GM12878 (cell line): ENCODE data around the gene POMT1. TPM values are rescaled to one million over a fixed set of nuclear protein-coding genes. Genes with fewer than 3 reads are reported as not detected.

Experiments
- ATAC-seq: fragments of 200-7000 bp; cut with Tn5 transposase; 3 replicates; pipeline ENCODE4 v1.9.1; 2020; ENCODE audit warnings: mild to moderate bottlenecking, moderate library complexity
- BruUV-seq: library from RNA; stranded (reverse); fragments of 400-500 nt; replicated peaks from 2 replicates; lab custom pipeline; 2021; lab: Mats Ljungman, UMichigan
- CTCF ChIA-PET: fragments of 300-600 bp; sonication (Branson Sonifier 250); formaldehyde crosslinking; extraction: SDS; loops from one replicate; lab custom pipeline; 2021; ENCODE audit warnings: inconsistent platforms; lab: Yijun Ruan, JAX
- POLR2A ChIA-PET: fragments of 350-600 bp; formaldehyde crosslinking; extraction: SDS; loops from one replicate; lab custom pipeline; 2021; ENCODE audit warnings: inconsistent platforms; lab: Charles Lee
- RAD21 ChIA-PET: fragments of 300-600 bp; sonication (Branson Sonifier 250); formaldehyde crosslinking; loops from one replicate; lab custom pipeline; 2023; ENCODE audit warnings: antibody characterized with exemption; ENCODE audit not compliant: unreplicated experiment; lab: Charles Lee
- SMC1A ChIA-PET: fragments of 300-600 bp; sonication (Branson Sonifier 250); formaldehyde crosslinking; loops from one replicate; lab custom pipeline; 2023; ENCODE audit not compliant: unreplicated experiment, uncharacterized antibody; lab: Charles Lee
- DNase-seq: peaks from one replicate; pipeline ENCODE4 v3.0.0-alpha.2; 2011; ENCODE audit warnings: low read depth, low spot score
- FAIRE-seq: peaks from 3 replicates; lab custom pipeline; 2011; peaks lifted over from hg19 to GRCh38; lab: Jason Lieb, UNC
- H2AFZ ChIP-seq: 2 replicates; pipeline ENCODE4 v1.6.0; 2011; ENCODE audit warnings: low read depth, low read length, control low read depth; ENCODE audit not compliant: control insufficient read depth
- H3K27ac ChIP-seq: 2 replicates; pipeline ENCODE4 v1.5.1; 2011; ENCODE audit warnings: control low read depth; ENCODE audit not compliant: control insufficient read depth, insufficient read depth
- H3K27me3 ChIP-seq, 2 experiments: replicated peaks in 1 of 2; 2 replicates each; pipeline versions ENCODE4 v1.6.0 to v1.6.1; 2011; ENCODE audit warnings: low read length in 1 of 2; ENCODE audit not compliant: control insufficient read depth in 2 of 2, insufficient read depth in 2 of 2
- H3K36me3 ChIP-seq, 2 experiments: 2 replicates each; pipeline ENCODE4 v1.5.1; 2011; ENCODE audit warnings: low read length in 1 of 2; ENCODE audit not compliant: control insufficient read depth in 2 of 2, insufficient read depth in 2 of 2
- H3K4me1 ChIP-seq: 2 replicates; pipeline ENCODE4 v1.6.1; 2011; ENCODE audit warnings: mild to moderate bottlenecking, low read length, moderate library complexity, mixed read lengths; ENCODE audit not compliant: control insufficient read depth, insufficient read depth
- H3K4me2 ChIP-seq: 2 replicates; pipeline ENCODE4 v1.6.0; 2011; ENCODE audit warnings: control low read depth; ENCODE audit not compliant: control insufficient read depth, insufficient read depth
- H3K4me3 ChIP-seq: fragments of 200-600 bp; sonication (generic); 2 replicates; pipeline ENCODE4 v1.5.1; 2016
- H3K79me2 ChIP-seq: 2 replicates; pipeline ENCODE4 v1.6.0; 2011; ENCODE audit warnings: low read length; ENCODE audit not compliant: control insufficient read depth, insufficient read depth
- H3K9ac ChIP-seq: 2 replicates; pipeline ENCODE4 v1.8.0; 2011; ENCODE audit warnings: low read length, control low read depth, mixed read lengths; ENCODE audit not compliant: control insufficient read depth, insufficient read depth
- H3K9me3 ChIP-seq: replicated peaks from 3 replicates; pipeline ENCODE4 v1.5.1; 2011; ENCODE audit warnings: mild to moderate bottlenecking, low read length; ENCODE audit not compliant: control insufficient read depth, insufficient read depth
- H4K20me1 ChIP-seq: 2 replicates; pipeline ENCODE4 v1.6.0; 2011; ENCODE audit not compliant: control insufficient read depth, insufficient read depth
- DPF2 ChIP-seq: fragments of 450-650 bp; IDR thresholded peaks from 2 replicates; pipeline ENCODE4 v1.6.1; 2017; ENCODE audit warnings: mild to moderate bottlenecking
- ELK1 ChIP-seq: IDR thresholded peaks from 2 replicates; pipeline ENCODE4 v1.6.1; 2012; ENCODE audit warnings: low read depth, low read length, improper control_type of control experiment
- POLR2A ChIP-seq: IDR thresholded peaks from 2 replicates; pipeline ENCODE4 v1.6.1; 2011; ENCODE audit warnings: low read depth, mild to moderate bottlenecking, low read length
- POU2F2 ChIP-seq: IDR thresholded peaks from 3 replicates; pipeline ENCODE4 v1.6.1; 2011; ENCODE audit warnings: low read depth, mild to moderate bottlenecking, low read length, borderline replicate concordance
- SUZ12 ChIP-seq: fragments of 200-600 bp; sonication (generic); IDR thresholded peaks from one replicate; pipeline ENCODE4 v1.6.1; 2018; ENCODE audit warnings: antibody characterized with exemption, mild to moderate bottlenecking; ENCODE audit not compliant: unreplicated experiment
- ZBTB4 ChIP-seq: fragments of 450-650 bp; formaldehyde crosslinking; IDR thresholded peaks from 2 replicates; pipeline ENCODE4 v1.4.0; 2022; ENCODE audit warnings: mild to moderate bottlenecking, moderate library complexity
- ZNF24 ChIP-seq: fragments of 450-650 bp; IDR thresholded peaks from 2 replicates; pipeline ENCODE4 v1.6.1; 2017; ENCODE audit warnings: antibody characterized with exemption, mild to moderate bottlenecking
- WGBS: methylation state at CpG from one replicate; pipeline ENCODE4 v1.1.6; 2016; ENCODE audit warnings: low lambda C conversion rate; ENCODE audit not compliant: insufficient replicate concordance, insufficient coverage; ENCODE audit errors: missing lambda C conversion rate; 5-methylcytosine and 5-hydroxymethylcytosine counted together
- in situ Hi-C: fragments of 300-500 bp; cut with MboI; formaldehyde crosslinking; loops from 9 replicates; pipeline ENCODE4 v1.14.3; 2018; ENCODE audit warnings: mixed read lengths
- intact Hi-C: fragments of 100-400 bp; cut with micrococcal nuclease; formaldehyde crosslinking; loops from one replicate; pipeline ENCODE4 v1.14.2; 2022; ENCODE audit not compliant: unreplicated experiment
- polyA plus RNA-seq, 11 experiments: library from polyadenylated mRNA; depleted of rRNA in 4 of 11; unstranded in 6 of 11; stranded (reverse) in 5 of 11; fragments of >200 nt; fragmentation: Nextera tagmentation in 4 of 11; fragmentation: Illumina TruSeq in 1 of 11; extraction: Ambion mirVana in 4 of 11; extraction: Trizol in 1 of 11; gene quantifications; 1 replicate in 1 of 11; 2 replicates in 10 of 11; pipeline versions ENCODE4 v1.2.1 to v1.2.3, GENCODE V29; 2011 to 2016; ENCODE audit warnings: inconsistent platforms in 2 of 11, missing spikeins in 2 of 11, low read depth in 1 of 11
- total RNA-seq, 4 experiments: library from RNA; depleted of rRNA in 3 of 4; stranded (reverse); fragments of >200 nt in 3 of 4; fragmentation: Illumina TruSeq in 1 of 4; extraction: Trizol in 1 of 4; gene quantifications; 2 replicates each; pipeline versions ENCODE4 v1.2.1 to v1.2.3, GENCODE V29; 2013 to 2021

The POMT1 gene
- total and polyA plus RNA-seq, 10 of the 15 experiments (the other 5 are each of a cell fraction or from before 2014, with no cell fraction given), result 1.2 to 19.2 (median 12.6) TPM

GRCh38 chr9:131523451-131524435 is 21.0 kb downstream of the POMT1 start:
- Histone ChIP-seq H3K4me2 (no peak overlapping the region), H3K4me1 (no peaks in the 10 kb centered on the region), H4K20me1 (no peaks in the 10 kb centered on the region), H3K27ac (no peak overlapping the region), H3K27me3 (no peaks in the 10 kb centered on the region), H3K79me2 (no peaks in the 10 kb centered on the region), H3K36me3 (peaks cover 15 to 16% of the 10 kb centered on the region in 2 experiments), H3K9me3 (no peaks in the 10 kb centered on the region), H3K4me3 (no peak overlapping the region), H3K9ac (no peak overlapping the region), H2AFZ (no peak overlapping the region)
- 88% methylated on average over 29 of the region's 29 CpGs for WGBS
- POLR2A ChIA-PET, result no interaction called here
- FAIRE-seq (no peak), DNase-seq (no peak), ATAC-seq (no peak)
- no TSS peak for BruUV-seq
- TF ChIP-seq POLR2A, result peak; percentile 29
- TF ChIP-seq DPF2, result no peak
- TF ChIP-seq ZNF24, result no peak
- no peak for TF ChIP-seq SUZ12
- TF ChIP-seq POU2F2, result no peak
- in situ Hi-C loops, result no loop called here
- intact Hi-C loops, result no loop called here
- RAD21 ChIA-PET, result no interaction called here
- SMC1A ChIA-PET, result no interaction called here
- CTCF ChIA-PET, result no interaction called here

GRCh38 chr9:131524665-131525315 is 22.1 kb downstream of the POMT1 start:
- no peak for ATAC-seq
- no TSS peak for BruUV-seq
- TF ChIP-seq ZBTB4 (CRISPR knock-in tag) (no peak), ELK1 (no peak)

More at GRCh38 chr9:131524665-131525315, 22.1 kb downstream of the POMT1 start:
- no peaks in the 10 kb centered on the region for H3K9me3 ChIP-seq
- ChIA-PET RAD21 (no interaction called here), SMC1A (no interaction called here), CTCF (no interaction called here), POLR2A (no interaction called here)
- peaks cover 12 to 16% of the 10 kb centered on the region in 2 experiments for H3K36me3 ChIP-seq
- H3K27ac ChIP-seq, result no peak overlapping the region
- H4K20me1 ChIP-seq, result no peaks in the 10 kb centered on the region
- no peak overlapping the region for H3K4me3 ChIP-seq
- H2AFZ ChIP-seq, result no peak overlapping the region
- in situ Hi-C loops, result no loop called here
- intact Hi-C loops, result no loop called here
- H3K27me3 ChIP-seq, result no peaks in the 10 kb centered on the region
- DNase-seq, result no peak
- no peaks in the 10 kb centered on the region; the same call in 1 of the 2 replicates for H3K4me1 ChIP-seq
- FAIRE-seq, result no peak
- H3K9ac ChIP-seq, result no peak overlapping the region
- no peaks in the 10 kb centered on the region; the same call in 1 of the 2 replicates for H3K79me2 ChIP-seq
- no peak overlapping the region for H3K4me2 ChIP-seq
- WGBS, result 86% methylated on average over 23 of the region's 23 CpGs
